ENCODE measurements around the gene COL9A1.

The COL9A1 gene

DNA sequence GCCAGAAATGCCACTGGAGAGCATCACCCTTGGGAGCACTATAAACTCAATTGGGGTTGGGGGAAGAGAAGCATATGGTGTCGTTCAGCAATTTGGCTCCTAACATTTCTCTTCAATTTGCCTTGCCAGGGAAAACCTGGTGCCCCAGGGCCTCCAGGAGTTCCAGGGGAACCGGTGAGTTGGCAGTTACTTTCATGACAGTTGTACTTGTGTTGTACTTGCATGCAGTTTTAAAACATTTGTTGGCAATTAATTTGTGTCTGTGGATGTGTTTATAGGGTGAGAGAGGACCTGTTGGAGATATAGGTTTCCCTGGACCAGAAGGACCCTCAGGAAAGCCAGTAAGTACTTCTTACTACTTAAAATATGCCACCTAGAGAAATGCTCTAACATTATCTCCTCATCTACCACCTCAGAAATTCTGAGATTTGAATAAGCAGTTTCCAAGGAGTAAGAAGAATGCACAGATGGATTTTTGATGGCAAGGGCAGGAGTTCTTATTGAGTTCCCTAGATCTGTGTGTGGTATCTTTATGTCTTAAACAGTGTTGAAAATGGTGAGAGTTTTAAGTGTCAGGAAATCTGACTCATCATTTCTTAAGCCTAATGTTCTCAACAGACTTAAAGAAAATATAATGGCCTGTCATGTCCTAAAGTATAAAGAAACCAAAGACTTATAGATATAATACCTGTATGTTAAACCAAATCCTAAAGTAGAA, 122.5 kb downstream of the COL9A1 start:
- ATAC-seq, result no peak
- TF ChIP-seq ZFP3 (CRISPR knock-in tag; IDR thresholded peaks at IDR 0.05), result no peak
- no peak for TF ChIP-seq ZC3H10 (CRISPR knock-in tag; IDR thresholded peaks at IDR 0.05)
- TF ChIP-seq ARNTL (CRISPR knock-in tag; IDR thresholded peaks at IDR 0.05; ENCODE audit: borderline replicate concordance, low read depth), result no peak
- TF ChIP-seq ZNF70 (CRISPR knock-in tag; IDR thresholded peaks at IDR 0.05), result no peak
- TF ChIP-seq ISL1 (CRISPR knock-in tag; IDR thresholded peaks at IDR 0.05), result no peak
- no peak for TF ChIP-seq TCF4 (CRISPR knock-in tag; IDR thresholded peaks at IDR 0.05; ENCODE audit: borderline replicate concordance)
- no peak for TF ChIP-seq ESRRG (CRISPR knock-in tag; IDR thresholded peaks at IDR 0.05)
- no peak for TF ChIP-seq SNAI2 (CRISPR knock-in tag; IDR thresholded peaks at IDR 0.05)
- TF ChIP-seq, protein P1, sequence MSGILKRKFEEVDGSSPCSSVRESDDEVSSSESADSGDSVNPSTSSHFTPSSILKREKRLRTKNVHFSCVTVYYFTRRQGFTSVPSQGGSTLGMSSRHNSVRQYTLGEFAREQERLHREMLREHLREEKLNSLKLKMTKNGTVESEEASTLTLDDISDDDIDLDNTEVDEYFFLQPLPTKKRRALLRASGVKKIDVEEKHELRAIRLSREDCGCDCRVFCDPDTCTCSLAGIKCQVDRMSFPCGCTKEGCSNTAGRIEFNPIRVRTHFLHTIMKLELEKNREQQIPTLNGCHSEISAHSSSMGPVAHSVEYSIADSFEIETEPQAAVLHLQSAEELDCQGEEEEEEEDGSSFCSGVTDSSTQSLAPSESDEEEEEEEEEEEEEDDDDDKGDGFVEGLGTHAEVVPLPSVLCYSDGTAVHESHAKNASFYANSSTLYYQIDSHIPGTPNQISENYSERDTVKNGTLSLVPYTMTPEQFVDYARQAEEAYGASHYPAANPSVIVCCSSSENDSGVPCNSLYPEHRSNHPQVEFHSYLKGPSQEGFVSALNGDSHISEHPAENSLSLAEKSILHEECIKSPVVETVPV (CRISPR knock-in tag; IDR thresholded peaks at IDR 0.05), result no peak

DNA sequence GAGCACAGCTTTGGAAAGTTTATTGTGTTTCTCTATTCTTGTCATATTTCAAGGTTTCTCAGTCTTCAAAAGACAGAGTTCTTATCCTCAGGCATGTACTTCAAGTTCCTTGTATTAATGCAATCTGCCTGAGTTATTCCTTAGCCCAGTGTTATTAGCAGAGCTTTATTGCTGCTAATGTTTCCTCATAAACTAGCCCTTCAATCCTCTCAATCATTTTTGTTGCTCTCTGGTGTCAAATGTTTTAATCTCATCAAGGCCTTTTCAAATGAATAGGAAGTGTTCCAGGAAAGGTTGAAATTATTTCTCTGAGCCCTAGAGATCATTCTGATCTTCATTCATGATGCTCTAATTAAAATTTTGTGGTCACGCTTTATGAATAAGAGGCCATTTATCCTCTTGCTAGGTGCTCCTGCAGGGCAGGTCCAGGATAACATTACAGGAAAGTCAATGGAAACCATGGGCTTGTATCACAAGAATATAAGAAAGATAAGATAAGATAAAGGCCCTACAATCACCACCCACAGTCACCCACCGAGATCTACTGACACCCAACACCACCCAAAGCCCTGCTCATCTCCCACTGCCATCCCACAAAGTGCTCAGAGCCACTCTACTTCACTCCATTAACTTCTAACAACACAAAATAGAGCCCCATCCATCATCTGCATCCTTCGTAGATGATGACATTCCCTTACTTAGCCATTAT, 125.9 kb downstream of the COL9A1 start:
- ATAC-seq, result no peak
- no peak for TF ChIP-seq ZNF70 (CRISPR knock-in tag; IDR thresholded peaks at IDR 0.05)
- TF ChIP-seq GLIS3 (CRISPR knock-in tag; IDR thresholded peaks at IDR 0.05), result no peak
- TF ChIP-seq ESRRG (CRISPR knock-in tag; IDR thresholded peaks at IDR 0.05), result no peak
- TF ChIP-seq OSR1 (CRISPR knock-in tag; IDR thresholded peaks at IDR 0.05), result no peak
- no peak for TF ChIP-seq ZC3H10 (CRISPR knock-in tag; IDR thresholded peaks at IDR 0.05)
- TF ChIP-seq, protein P2, sequence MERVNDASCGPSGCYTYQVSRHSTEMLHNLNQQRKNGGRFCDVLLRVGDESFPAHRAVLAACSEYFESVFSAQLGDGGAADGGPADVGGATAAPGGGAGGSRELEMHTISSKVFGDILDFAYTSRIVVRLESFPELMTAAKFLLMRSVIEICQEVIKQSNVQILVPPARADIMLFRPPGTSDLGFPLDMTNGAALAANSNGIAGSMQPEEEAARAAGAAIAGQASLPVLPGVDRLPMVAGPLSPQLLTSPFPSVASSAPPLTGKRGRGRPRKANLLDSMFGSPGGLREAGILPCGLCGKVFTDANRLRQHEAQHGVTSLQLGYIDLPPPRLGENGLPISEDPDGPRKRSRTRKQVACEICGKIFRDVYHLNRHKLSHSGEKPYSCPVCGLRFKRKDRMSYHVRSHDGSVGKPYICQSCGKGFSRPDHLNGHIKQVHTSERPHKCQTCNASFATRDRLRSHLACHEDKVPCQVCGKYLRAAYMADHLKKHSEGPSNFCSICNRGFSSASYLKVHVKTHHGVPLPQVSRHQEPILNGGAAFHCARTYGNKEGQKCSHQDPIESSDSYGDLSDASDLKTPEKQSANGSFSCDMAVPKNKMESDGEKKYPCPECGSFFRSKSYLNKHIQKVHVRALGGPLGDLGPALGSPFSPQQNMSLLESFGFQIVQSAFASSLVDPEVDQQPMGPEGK (CRISPR knock-in tag; IDR thresholded peaks at IDR 0.05; ENCODE audit: borderline replicate concordance), result no peak

DNA sequence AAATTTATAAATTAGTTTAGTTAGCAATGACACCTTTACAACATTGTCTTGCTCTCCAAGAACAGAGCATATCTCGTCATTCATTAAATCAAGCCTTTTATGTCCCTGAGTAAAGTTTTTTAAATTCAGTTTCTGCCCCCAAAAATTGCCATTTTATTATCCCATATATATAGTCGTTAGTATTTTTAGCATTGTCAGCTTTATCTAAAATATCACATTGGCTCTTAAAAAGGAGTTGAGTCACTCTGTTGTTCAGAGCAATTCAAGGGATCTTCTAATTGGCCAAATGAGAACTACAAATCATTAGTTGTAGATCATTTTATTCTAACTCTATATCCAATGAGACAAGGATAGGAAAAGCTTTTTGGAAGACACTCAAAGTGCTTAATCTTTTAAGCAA, 127.1 kb downstream of the COL9A1 start:
- TF ChIP-seq RARB (CRISPR knock-in tag; IDR thresholded peaks at IDR 0.05) (no peak), TOX (CRISPR knock-in tag; IDR thresholded peaks at IDR 0.05; ENCODE audit: borderline replicate concordance) (no peak), OSR1 (CRISPR knock-in tag; IDR thresholded peaks at IDR 0.05) (no peak), ZFP3 (CRISPR knock-in tag; IDR thresholded peaks at IDR 0.05) (no peak), ISL1 (CRISPR knock-in tag; IDR thresholded peaks at IDR 0.05) (no peak), ZC3H10 (CRISPR knock-in tag; IDR thresholded peaks at IDR 0.05) (no peak), ESRRG (CRISPR knock-in tag; IDR thresholded peaks at IDR 0.05) (no peak), ARNTL (CRISPR knock-in tag; IDR thresholded peaks at IDR 0.05; ENCODE audit: borderline replicate concordance, low read depth) (no peak), ZNF70 (CRISPR knock-in tag; IDR thresholded peaks at IDR 0.05) (no peak), BACH2 (CRISPR knock-in tag; IDR thresholded peaks at IDR 0.05; ENCODE audit: borderline replicate concordance) (no peak), ZNF8 (CRISPR knock-in tag; IDR thresholded peaks at IDR 0.05) (no peak), ZFP30 (CRISPR knock-in tag; IDR thresholded peaks at IDR 0.05) (no peak)
- TF ChIP-seq, protein P1 (CRISPR knock-in tag; IDR thresholded peaks at IDR 0.05), result no peak
- TF ChIP-seq, protein P3, sequence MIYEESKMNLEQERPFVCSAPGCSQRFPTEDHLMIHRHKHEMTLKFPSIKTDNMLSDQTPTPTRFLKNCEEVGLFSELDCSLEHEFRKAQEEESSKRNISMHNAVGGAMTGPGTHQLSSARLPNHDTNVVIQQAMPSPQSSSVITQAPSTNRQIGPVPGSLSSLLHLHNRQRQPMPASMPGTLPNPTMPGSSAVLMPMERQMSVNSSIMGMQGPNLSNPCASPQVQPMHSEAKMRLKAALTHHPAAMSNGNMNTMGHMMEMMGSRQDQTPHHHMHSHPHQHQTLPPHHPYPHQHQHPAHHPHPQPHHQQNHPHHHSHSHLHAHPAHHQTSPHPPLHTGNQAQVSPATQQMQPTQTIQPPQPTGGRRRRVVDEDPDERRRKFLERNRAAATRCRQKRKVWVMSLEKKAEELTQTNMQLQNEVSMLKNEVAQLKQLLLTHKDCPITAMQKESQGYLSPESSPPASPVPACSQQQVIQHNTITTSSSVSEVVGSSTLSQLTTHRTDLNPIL (CRISPR knock-in tag; IDR thresholded peaks at IDR 0.05; ENCODE audit: low read depth), result no peak
- TF ChIP-seq, protein P4, sequence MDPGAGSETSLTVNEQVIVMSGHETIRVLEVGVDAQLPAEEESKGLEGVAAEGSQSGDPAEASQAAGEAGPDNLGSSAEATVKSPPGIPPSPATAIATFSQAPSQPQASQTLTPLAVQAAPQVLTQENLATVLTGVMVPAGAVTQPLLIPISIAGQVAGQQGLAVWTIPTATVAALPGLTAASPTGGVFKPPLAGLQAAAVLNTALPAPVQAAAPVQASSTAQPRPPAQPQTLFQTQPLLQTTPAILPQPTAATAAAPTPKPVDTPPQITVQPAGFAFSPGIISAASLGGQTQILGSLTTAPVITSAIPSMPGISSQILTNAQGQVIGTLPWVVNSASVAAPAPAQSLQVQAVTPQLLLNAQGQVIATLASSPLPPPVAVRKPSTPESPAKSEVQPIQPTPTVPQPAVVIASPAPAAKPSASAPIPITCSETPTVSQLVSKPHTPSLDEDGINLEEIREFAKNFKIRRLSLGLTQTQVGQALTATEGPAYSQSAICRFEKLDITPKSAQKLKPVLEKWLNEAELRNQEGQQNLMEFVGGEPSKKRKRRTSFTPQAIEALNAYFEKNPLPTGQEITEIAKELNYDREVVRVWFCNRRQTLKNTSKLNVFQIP (CRISPR knock-in tag; IDR thresholded peaks at IDR 0.05; ENCODE audit: borderline replicate concordance, low read depth), result no peak
- TF ChIP-seq, protein P2 (CRISPR knock-in tag; IDR thresholded peaks at IDR 0.05; ENCODE audit: borderline replicate concordance), result no peak

More for the DNA sequence above, 127.1 kb downstream of the COL9A1 start:
- no peak for ATAC-seq
